ENCODE measurements around the gene GPD2. TPM values are rescaled to one million over a fixed set of nuclear protein-coding genes. Genes with fewer than 3 reads are reported as not detected.

The GPD2 gene
- total RNA-seq, result 10 to 100 TPM; 31.6 to 32.6 TPM

DNA sequence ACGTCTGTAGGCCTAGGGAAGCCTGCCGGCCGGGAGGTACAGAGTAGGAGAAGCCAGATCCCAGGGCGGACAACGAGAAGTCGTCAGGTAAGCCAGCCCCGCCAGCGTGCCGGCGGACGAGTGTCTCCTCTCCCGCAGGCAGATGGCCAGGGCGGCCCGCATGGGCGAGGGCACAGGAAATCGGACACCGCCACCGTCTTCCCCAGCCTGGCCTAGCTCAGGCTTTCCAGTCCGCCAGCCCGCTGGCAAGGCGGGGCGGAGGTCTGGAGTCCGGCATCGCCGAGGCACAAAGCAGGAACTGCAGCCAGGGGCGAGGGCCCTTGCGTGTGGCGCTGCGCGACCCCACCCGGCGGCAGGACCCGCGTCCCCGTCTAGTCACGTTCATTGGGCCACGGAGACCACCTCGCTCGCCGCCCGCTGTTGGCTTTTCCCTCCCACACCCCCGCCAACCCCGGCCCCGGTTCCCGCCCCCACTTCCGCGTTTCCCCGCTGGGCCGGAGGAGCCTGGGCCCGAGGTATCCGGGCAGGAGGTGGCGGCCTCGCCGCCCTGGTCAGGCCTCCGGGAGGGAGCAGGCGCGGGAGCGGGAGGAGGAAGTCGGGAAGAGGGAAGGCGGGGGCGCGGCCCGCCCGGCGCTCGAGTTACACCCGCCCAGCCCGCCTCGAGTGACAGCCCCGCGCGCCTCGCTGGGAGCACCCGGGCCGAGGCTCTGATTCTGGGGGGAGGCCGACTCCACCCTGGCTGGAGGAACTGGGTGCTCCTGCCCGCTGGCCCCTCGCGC, at the start of gene GPD2:
TSS of gene GPD2 (plus strand) at position 662 of the 779 bp plus-strand sequence. CDS start 39,727 bp downstream, outside the sequence.
- POLR2A ChIA-PET, result interaction anchor here (1.1 kb wide), 1 partner anchor 102 kb away, joined by 4 read pairs; no protein-coding TSS in a partner anchor
- CTCF ChIA-PET, result interaction anchor here (0.6 to 1.8 kb wide), 3 partner anchors 11 to 106 kb away, joined by 3 to 7 read pairs (median 6); no protein-coding TSS in a partner anchor
- no peaks in the 10 kb centered on the region for H3K9me3 Mint-ChIP-seq (ENCODE audit: low read depth)
- H3K27ac Mint-ChIP-seq, result peak within 1 kb of the TSS; percentile 96
- peak within 1 kb of the TSS; percentile 87 for H3K4me3 Mint-ChIP-seq
- intact Hi-C loops (cut with DNase I, micrococcal nuclease), result loop anchor here (1.0 to 5.0 kb wide), 7 partner anchors 35 to 961 kb away; partner anchors contain the start of gene NR4A2 (in 1 of the 2)
- H3K36me3 Mint-ChIP-seq (ENCODE audit: low read depth), result peaks cover 12% of the 10 kb centered on the region
- ATAC-seq (peak; percentile 74), DNase-seq (peak; percentile 72)
- peaks cover 25% of the 10 kb centered on the region for H3K4me1 Mint-ChIP-seq
- H3K27me3 Mint-ChIP-seq, result no peaks in the 10 kb centered on the region

DNA sequence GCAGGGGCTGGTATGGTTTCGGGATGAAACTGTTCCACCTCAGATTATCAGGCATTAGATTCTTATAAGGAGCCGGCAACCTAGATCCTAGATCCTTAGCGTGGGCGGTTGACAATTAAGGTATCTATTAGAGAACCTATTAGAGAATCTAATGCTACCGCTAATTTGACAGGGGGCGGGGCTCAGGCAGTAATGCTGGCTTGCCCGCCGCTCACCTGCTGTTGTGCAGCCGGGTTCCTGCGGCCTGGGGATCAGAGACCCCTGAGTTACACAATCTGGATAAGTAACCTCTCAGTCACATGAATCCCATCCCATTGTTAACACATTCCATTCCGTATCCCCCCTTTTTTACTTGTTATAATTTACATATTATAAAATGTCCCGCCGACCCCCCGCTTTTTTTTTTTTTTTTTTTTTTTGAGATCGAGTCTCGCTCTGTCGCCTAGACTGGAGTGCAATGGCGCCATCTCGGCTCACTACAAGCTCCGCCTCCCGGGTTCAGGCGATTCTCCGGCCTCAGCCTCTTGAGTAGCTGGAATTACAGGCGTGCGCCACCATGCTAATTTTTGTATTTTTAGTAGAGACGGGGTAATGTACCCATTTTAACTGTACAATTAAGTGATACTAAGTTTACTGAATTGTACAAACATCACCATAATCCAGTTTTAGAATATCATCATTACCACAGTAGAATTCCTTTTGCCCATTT, 42.0 kb upstream of the GPD2 start:
- Mint-ChIP-seq H3K4me3 (no peak overlapping the region), H3K4me1 (peaks cover 27% of the 10 kb centered on the region), H3K27me3 (no peaks in the 10 kb centered on the region), H3K27ac (no peak overlapping the region), H3K36me3 (ENCODE audit: low read depth) (no peaks in the 10 kb centered on the region), H3K9me3 (ENCODE audit: low read depth) (no peaks in the 10 kb centered on the region)
- CTCF ChIA-PET, result interaction anchor here (6.0 kb wide), 1 partner anchor 10 kb away, joined by 21 read pairs; no protein-coding TSS in a partner anchor
- intact Hi-C loops (cut with DNase I, micrococcal nuclease), result no loop called here
- ATAC-seq (no peak), DNase-seq (no peak)
- POLR2A ChIA-PET, result interaction anchor here (0.6 to 0.8 kb wide), 2 partner anchors 13 to 296 kb away, joined by 5 to 8 read pairs; no protein-coding TSS in a partner anchor

DNA sequence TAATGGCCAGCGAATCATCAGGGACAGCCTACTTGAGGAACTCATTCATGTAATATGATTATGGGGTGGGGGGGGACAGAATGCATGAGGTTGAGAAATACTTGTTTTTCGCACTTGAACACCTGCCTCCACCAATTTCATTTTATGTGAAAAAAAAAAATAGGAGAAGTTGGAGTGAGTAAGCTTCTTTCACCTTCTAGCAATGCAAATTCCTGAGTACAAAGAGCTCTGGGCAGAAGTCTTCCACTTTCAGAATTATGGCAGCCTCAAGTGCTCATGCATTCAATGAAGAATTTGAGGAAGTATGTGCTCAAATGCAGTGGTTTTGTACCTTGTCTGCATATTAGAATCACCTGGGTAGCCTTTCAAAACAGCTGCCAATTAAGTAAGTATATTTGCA, 40.1 kb upstream of the GPD2 start:
- ATAC-seq (no peak), DNase-seq (no peak)
- H3K4me1 Mint-ChIP-seq, result peaks cover 41% of the 10 kb centered on the region
- H3K27ac Mint-ChIP-seq, result no peak overlapping the region
- no peaks in the 10 kb centered on the region for H3K27me3 Mint-ChIP-seq
- H3K36me3 Mint-ChIP-seq (ENCODE audit: low read depth), result peaks cover 6% of the 10 kb centered on the region
- H3K9me3 Mint-ChIP-seq (ENCODE audit: low read depth), result no peaks in the 10 kb centered on the region
- H3K4me3 Mint-ChIP-seq, result no peak overlapping the region
- ChIA-PET CTCF (interaction anchor here (1.1 to 6.0 kb wide), 3 partner anchors 12 to 61 kb away, joined by 3 to 21 read pairs (median 11); no protein-coding TSS in a partner anchor), POLR2A (interaction anchor here (0.6 kb wide), 1 partner anchor 10 kb away, joined by 6 read pairs; no protein-coding TSS in a partner anchor)
- intact Hi-C loops (cut with DNase I, micrococcal nuclease), result no loop called here

DNA sequence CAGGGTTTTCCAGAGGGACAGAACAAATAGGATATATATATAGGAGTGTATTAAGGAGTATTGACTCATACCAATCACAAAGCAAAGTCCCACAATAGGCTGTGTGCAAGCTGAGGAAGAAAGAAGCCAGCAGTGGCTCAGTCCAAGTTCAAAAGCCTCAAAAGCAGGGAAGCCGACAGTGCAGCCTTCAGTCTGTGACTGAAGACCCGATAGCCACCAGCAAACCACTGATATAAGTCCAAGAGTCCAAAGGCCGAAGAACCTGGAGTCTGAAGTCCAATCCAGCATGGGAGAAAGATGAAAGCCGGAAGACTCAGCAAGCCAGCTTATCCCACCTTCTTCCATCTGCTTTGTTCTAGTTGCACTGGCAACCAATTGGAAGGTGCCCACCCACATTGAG, 39.0 kb upstream of the GPD2 start:
- Mint-ChIP-seq H3K27ac (no peak overlapping the region), H3K4me1 (peaks cover 46% of the 10 kb centered on the region), H3K4me3 (no peak overlapping the region), H3K27me3 (no peaks in the 10 kb centered on the region), H3K9me3 (ENCODE audit: low read depth) (no peaks in the 10 kb centered on the region), H3K36me3 (ENCODE audit: low read depth) (peaks cover 6% of the 10 kb centered on the region)
- intact Hi-C loops (cut with DNase I, micrococcal nuclease), result no loop called here
- POLR2A ChIA-PET, result no interaction called here
- DNase-seq, result no peak
- CTCF ChIA-PET, result interaction anchor here (2.8 to 6.0 kb wide), 2 partner anchors 13 to 62 kb away, joined by 11 to 21 read pairs; no protein-coding TSS in a partner anchor
- no peak for ATAC-seq

- Mint-ChIP-seq H3K4me3 (no peak overlapping the region), H3K27me3 (no peaks in the 10 kb centered on the region), H3K4me1 (peaks cover 46% of the 10 kb centered on the region), H3K9me3 (ENCODE audit: low read depth) (no peaks in the 10 kb centered on the region), H3K27ac (no peak overlapping the region), H3K36me3 (ENCODE audit: low read depth) (peaks cover 6% of the 10 kb centered on the region)
- POLR2A ChIA-PET, result no interaction called here
- CTCF ChIA-PET, result interaction anchor here (0.6 to 6.0 kb wide), 4 partner anchors 14 to 67 kb away, joined by 3 to 34 read pairs (median 14); no protein-coding TSS in a partner anchor
- no peak for DNase-seq
- intact Hi-C loops (cut with DNase I, micrococcal nuclease), result no loop called here
- no peak for ATAC-seq
Observed at GRCh38 chr2:156398176-156398575, 38.0 kb upstream of the GPD2 start.

GRCh38 chr2:156399224-156399949, 36.8 kb upstream of the GPD2 start:
- intact Hi-C loops (cut with DNase I, micrococcal nuclease), result no loop called here
- peak overlapping the region; percentile 85 for H3K4me3 Mint-ChIP-seq
- peak overlapping the region; percentile 95 for H3K27ac Mint-ChIP-seq
- H3K36me3 Mint-ChIP-seq (ENCODE audit: low read depth), result peaks cover 6% of the 10 kb centered on the region
- ChIA-PET POLR2A (interaction anchor here (1.2 to 2.3 kb wide), 6 partner anchors 14 to 68 kb away, joined by 5 to 30 read pairs (median 10); partner anchors contain the start of gene NR4A2), CTCF (interaction anchor here (0.9 to 6.0 kb wide), 7 partner anchors 14 to 69 kb away, joined by 3 to 34 read pairs (median 7); no protein-coding TSS in a partner anchor)
- ATAC-seq (no peak), DNase-seq (no peak)
- no peaks in the 10 kb centered on the region for H3K27me3 Mint-ChIP-seq
- peaks cover 46% of the 10 kb centered on the region for H3K4me1 Mint-ChIP-seq
- no peaks in the 10 kb centered on the region for H3K9me3 Mint-ChIP-seq (ENCODE audit: low read depth)

DNA sequence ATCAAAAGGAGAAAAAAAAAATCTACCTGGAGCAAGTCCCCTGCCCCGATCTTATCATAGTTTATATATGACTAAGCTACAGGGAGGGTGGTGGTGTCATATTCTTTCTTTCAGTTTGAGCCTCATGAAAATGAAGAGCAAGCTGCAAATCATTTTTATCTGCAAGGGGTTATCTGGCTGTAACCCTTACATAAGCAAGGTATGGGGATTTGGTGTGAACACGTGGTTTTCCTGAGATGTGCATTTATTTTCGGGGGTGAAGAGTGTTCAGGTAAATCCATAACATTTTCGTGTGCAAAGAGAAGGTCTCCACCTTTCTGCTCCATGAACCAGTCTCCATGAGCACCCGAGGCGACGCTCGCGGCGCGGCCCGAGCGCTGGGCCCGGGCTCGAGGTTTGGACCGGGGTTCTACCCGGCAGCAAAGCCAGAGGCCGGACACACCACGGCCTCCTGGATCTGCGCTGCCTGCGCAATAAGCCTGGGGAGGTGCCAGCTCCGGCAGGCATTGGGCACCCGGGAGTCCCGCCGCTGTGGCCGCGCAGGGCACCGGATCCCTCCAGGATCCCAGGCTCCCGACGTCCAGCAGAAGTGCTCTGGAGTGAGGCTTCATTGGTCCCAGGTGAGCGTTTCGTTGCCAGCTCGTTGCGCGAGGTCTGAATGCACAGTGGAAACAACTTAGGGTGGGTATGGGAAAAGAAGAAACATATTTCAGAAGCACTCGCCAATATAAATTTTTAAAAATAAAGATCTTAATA, 36.1 kb upstream of the GPD2 start:
- Mint-ChIP-seq H3K4me3 (peak overlapping the region; percentile 85), H3K36me3 (ENCODE audit: low read depth) (peaks cover 6% of the 10 kb centered on the region), H3K27ac (peak overlapping the region; percentile 95), H3K4me1 (peaks cover 46% of the 10 kb centered on the region), H3K9me3 (ENCODE audit: low read depth) (no peaks in the 10 kb centered on the region), H3K27me3 (peaks cover under 1% of the 10 kb centered on the region)
- POLR2A ChIA-PET, result interaction anchor here (1.2 to 2.3 kb wide), 6 partner anchors 15 to 69 kb away, joined by 5 to 30 read pairs (median 10); partner anchors contain the start of gene NR4A2
- peak; percentile 64 for DNase-seq
- peak; percentile 73 for ATAC-seq
- CTCF ChIA-PET, result interaction anchor here (0.8 to 2.9 kb wide), 9 partner anchors 15 to 189 kb away, joined by 3 to 34 read pairs (median 6); no protein-coding TSS in a partner anchor
- intact Hi-C loops (cut with DNase I, micrococcal nuclease), result loop anchor here (1.0 to 10.0 kb wide), 8 partner anchors 15 to 1025 kb away; partner anchors contain the start of gene GPD2 (in 1 of the 2)

GRCh38 chr2:156400706-156401678, 35.2 kb upstream of the GPD2 start:
- Mint-ChIP-seq H3K27ac (peak overlapping the region; percentile 95), H3K36me3 (ENCODE audit: low read depth) (peaks cover 6% of the 10 kb centered on the region), H3K9me3 (ENCODE audit: low read depth) (no peaks in the 10 kb centered on the region), H3K27me3 (peaks cover 2% of the 10 kb centered on the region), H3K4me1 (peaks cover 43% of the 10 kb centered on the region), H3K4me3 (peak overlapping the region; percentile 85)
- ChIA-PET CTCF (interaction anchor here (0.8 to 2.9 kb wide), 8 partner anchors 16 to 188 kb away, joined by 3 to 34 read pairs (median 6); no protein-coding TSS in a partner anchor), POLR2A (interaction anchor here (1.3 to 2.3 kb wide), 5 partner anchors 16 to 69 kb away, joined by 7 to 30 read pairs (median 11); partner anchors contain the start of gene NR4A2)
- DNase-seq, result peak; percentile 85
- intact Hi-C loops (cut with DNase I, micrococcal nuclease), result loop anchor here (1.0 to 10.0 kb wide), 8 partner anchors 16 to 1026 kb away; partner anchors contain the start of gene GPD2 (in 2 of the 2)
- ATAC-seq, result peak; percentile 64

DNA sequence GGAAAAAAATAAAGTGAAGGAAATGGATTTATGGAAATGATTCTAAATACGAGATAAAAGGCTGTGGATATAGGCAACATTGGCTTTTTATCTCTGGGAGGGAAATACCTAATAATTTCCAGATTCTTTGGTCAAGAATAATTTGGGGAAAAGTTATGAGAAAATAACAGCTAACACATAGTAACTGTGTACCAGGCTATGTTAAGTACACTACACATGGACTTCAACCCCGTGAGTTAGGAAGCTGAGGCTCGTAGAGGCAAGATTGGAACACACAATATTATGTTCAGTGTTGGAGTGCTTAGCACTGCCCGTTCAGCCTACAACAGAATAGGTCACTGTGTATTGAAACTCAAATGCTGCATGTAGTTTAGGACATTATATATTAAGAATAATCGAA, 34.3 kb upstream of the GPD2 start:
- ATAC-seq (no peak), DNase-seq (no peak)
- ChIA-PET CTCF (interaction anchor here (0.9 kb wide), 1 partner anchor 60 kb away, joined by 3 read pairs; no protein-coding TSS in a partner anchor), POLR2A (no interaction called here)
- H3K4me1 Mint-ChIP-seq, result peaks cover 37% of the 10 kb centered on the region
- H3K27me3 Mint-ChIP-seq, result peaks cover 2% of the 10 kb centered on the region
- no peak overlapping the region for H3K27ac Mint-ChIP-seq
- intact Hi-C loops (cut with DNase I, micrococcal nuclease), result loop anchor here (1.0 to 10.0 kb wide), 4 partner anchors 34 to 1027 kb away; partner anchors contain the start of gene GPD2 (in 1 of the 2)
- no peak overlapping the region for H3K4me3 Mint-ChIP-seq
- H3K36me3 Mint-ChIP-seq (ENCODE audit: low read depth), result peaks cover 6% of the 10 kb centered on the region
- H3K9me3 Mint-ChIP-seq (ENCODE audit: low read depth), result no peaks in the 10 kb centered on the region
